Measurements from ENCODE around the gene VPS13C. TPM values are rescaled to one million over a fixed set of nuclear protein-coding genes. Genes with fewer than 3 reads are reported as not detected.
"Not testable (repeated sequence)": the region's sequence is repeated elsewhere in the genome, so short reads cannot be mapped to it uniquely, and the experiment has no call there.

VPS13C gene
- total RNA-seq, 1 donor from 2014 or later: 103 TPM

- peak; percentile 63 to 72 for DNase-seq (ENCODE audit: low read depth in 2 of 2)
Observed at GRCh38 chr15:62071711-62072308, 11.6 kb upstream of the VPS13C start.

- no peak for DNase-seq (ENCODE audit: low read depth in 2 of 2)
Observed at GRCh38 chr15:62069551-62069950, 9.3 kb upstream of the VPS13C start.

GRCh38 chr15:62068810-62069167 is 8.5 kb upstream of the VPS13C start:
- peak in 1 of 2 donors; percentile 47 for DNase-seq (ENCODE audit: low read depth in 2 of 2)

GRCh38 chr15:62068071-62068809 is 8.0 kb upstream of the VPS13C start:
- DNase-seq (ENCODE audit: low read depth in 2 of 2): peak; percentile 60 to 70

GRCh38 chr15:62067448-62068044 is 7.3 kb upstream of the VPS13C start:
- peak; percentile 21 to 53 for DNase-seq (ENCODE audit: low read depth in 2 of 2)

- DNase-seq (ENCODE audit: low read depth in 2 of 2): peak; percentile 73 to 94
Observed at GRCh38 chr15:62066663-62067447, 6.6 kb upstream of the VPS13C start, which contains the start of gene C2CD4A. TSS of gene C2CD4A (plus strand) at chr15:62066977. CDS start at chr15:62067614, 637 bp downstream.

- peak; percentile 42 to 74 for DNase-seq (ENCODE audit: low read depth in 2 of 2)
Observed at GRCh38 chr15:62063825-62064635, 3.8 kb upstream of the VPS13C start.

- no peak for DNase-seq (ENCODE audit: low read depth in 2 of 2)
Observed at GRCh38 chr15:62060896-62061280, 641 bp upstream of the VPS13C start.

- peak; percentile 68 to 74 for DNase-seq (ENCODE audit: low read depth in 2 of 2)
Observed at GRCh38 chr15:62059816-62060112, 483 bp downstream of the VPS13C start.

GRCh38 chr15:62059108-62059815 is 985 bp downstream of the VPS13C start:
- DNase-seq (ENCODE audit: low read depth in 2 of 2): peak; percentile 27 to 43

GRCh38 chr15:62058327-62059028 is 1.8 kb downstream of the VPS13C start:
- DNase-seq (ENCODE audit: low read depth in 2 of 2): no peak

- DNase-seq (ENCODE audit: low read depth in 2 of 2): no peak
Observed at GRCh38 chr15:62057341-62057980, 2.8 kb downstream of the VPS13C start.

- no peak for DNase-seq (ENCODE audit: low read depth in 2 of 2)
Observed at GRCh38 chr15:62054979-62055378, 5.3 kb downstream of the VPS13C start.

- no peak for DNase-seq (ENCODE audit: low read depth in 2 of 2)
Observed at GRCh38 chr15:62053439-62054085, 6.7 kb downstream of the VPS13C start.

GRCh38 chr15:62052713-62053112 is 7.5 kb downstream of the VPS13C start:
- DNase-seq (ENCODE audit: low read depth in 2 of 2): peak in 1 of 2 donors; percentile 30

GRCh38 chr15:62051166-62051565 is 9.1 kb downstream of the VPS13C start:
- DNase-seq (ENCODE audit: low read depth in 2 of 2): no peak

GRCh38 chr15:62050115-62050514 is 10.1 kb downstream of the VPS13C start:
- no peak for DNase-seq (ENCODE audit: low read depth in 2 of 2)

GRCh38 chr15:62048254-62048653 is 12.0 kb downstream of the VPS13C start:
- not testable (repeated sequence) for DNase-seq (ENCODE audit: low read depth in 2 of 2)

- no peak for DNase-seq (ENCODE audit: low read depth in 2 of 2)
Observed at GRCh38 chr15:62047282-62047827, 12.9 kb downstream of the VPS13C start.

All from lung microvascular endothelial cell (primary cell).